CD14-positive monocyte (primary cell): ENCODE results near the gene OR52B6. TPM values are rescaled to one million over a fixed set of nuclear protein-coding genes. Genes with fewer than 3 reads are reported as not detected.

Experiments
- DNase-seq, 3 donors: peaks; one replicate each; pipeline ENCODE4 v3.0.0-alpha.2; 2011 to 2022
- H2AFZ ChIP-seq: 2 replicates; pipeline ENCODE4 v1.6.0; 2012; ENCODE audit warnings: mild to moderate bottlenecking, low read depth, low read length, inconsistent platforms; ENCODE audit not compliant: insufficient read depth, poor library complexity, severe bottlenecking
- H3K27ac ChIP-seq, 2 donors: 1 replicate in 1 of 2; 2 replicates in 1 of 2; pipeline ENCODE4 v1.5.1; 2012 to 2013; ENCODE audit warnings: low read length in 2 of 2, control low read depth in 1 of 2, inconsistent platforms in 1 of 2, low read depth in 1 of 2, mild to moderate bottlenecking in 1 of 2
- H3K27me3 ChIP-seq, 2 donors: one replicate each; pipeline versions ENCODE4 v1.6.0 to v1.6.1; 2011 to 2013; ENCODE audit warnings: low read length in 2 of 2; ENCODE audit not compliant: control insufficient read depth in 2 of 2, insufficient read depth in 2 of 2
- H3K36me3 ChIP-seq, 2 donors: replicated peaks in 1 of 2; 1 replicate in 1 of 2; 2 replicates in 1 of 2; pipeline versions ENCODE4 v1.5.1 to v1.6.1; 2012 to 2013; ENCODE audit warnings: low read length in 2 of 2, control low read depth in 1 of 2, inconsistent platforms in 1 of 2, mild to moderate bottlenecking in 1 of 2; ENCODE audit not compliant: insufficient read depth in 2 of 2, control insufficient read depth in 1 of 2
- H3K4me1 ChIP-seq, 2 donors: 1 replicate in 1 of 2; 2 replicates in 1 of 2; pipeline versions ENCODE4 v1.5.1 to v1.6.1; 2012 to 2013; ENCODE audit warnings: low read length in 2 of 2, control low read depth in 1 of 2, inconsistent platforms in 1 of 2, mild to moderate bottlenecking in 1 of 2, moderate library complexity in 1 of 2; ENCODE audit not compliant: insufficient read depth in 2 of 2, control insufficient read depth in 1 of 2
- H3K4me2 ChIP-seq: replicated peaks from 2 replicates; pipeline ENCODE3; 2012; ENCODE audit warnings: low read length, moderate library complexity, mild to moderate bottlenecking; ENCODE audit not compliant: poor library complexity, severe bottlenecking; ENCODE audit errors: extremely low read depth
- H3K4me3 ChIP-seq, 3 experiments: fragments of 200-600 bp in 1 of 3; sonication (generic) in 1 of 3; replicated peaks in 1 of 3; 1 replicate in 2 of 3; 2 replicates in 1 of 3; pipeline ENCODE4 v1.5.1; 2011 to 2013; ENCODE audit warnings: low read length in 3 of 3, mild to moderate bottlenecking in 3 of 3, control low read depth in 2 of 3, low read depth in 2 of 3, inconsistent platforms in 1 of 3, moderate library complexity in 1 of 3
- H3K79me2 ChIP-seq: 2 replicates; pipeline ENCODE4 v1.6.0; 2012; ENCODE audit warnings: mild to moderate bottlenecking, control low read depth, inconsistent platforms, low read length, moderate library complexity; ENCODE audit not compliant: insufficient read depth
- H3K9ac ChIP-seq: 2 replicates; pipeline ENCODE4 v1.6.0; 2017; ENCODE audit warnings: low read length, mild to moderate bottlenecking; ENCODE audit not compliant: insufficient read depth, poor library complexity, severe bottlenecking
- H3K9me3 ChIP-seq, 2 donors: replicated peaks in 1 of 2; 1 replicate in 1 of 2; 2 replicates in 1 of 2; pipeline versions ENCODE4 v1.5.1 to v1.6.1; 2012 to 2013; ENCODE audit warnings: low read length in 2 of 2, control low read depth in 1 of 2; ENCODE audit not compliant: control insufficient read depth in 1 of 2, insufficient read depth in 1 of 2
- H4K20me1 ChIP-seq: 2 replicates; pipeline ENCODE4 v1.6.0; 2012; ENCODE audit warnings: mild to moderate bottlenecking, low read length, control low read depth, moderate library complexity; ENCODE audit not compliant: insufficient read depth
- H3K27ac Mint-ChIP-seq, 7 donors: one replicate each; pipeline ENCODE4 v1.8.0; 2020; ENCODE audit warnings: mild to moderate bottlenecking in 7 of 7, mixed read lengths in 7 of 7, moderate library complexity in 6 of 7, inconsistent platforms in 2 of 7
- H3K27me3 Mint-ChIP-seq, 3 donors: one replicate each; pipeline ENCODE4 v1.8.0; 2021 to 2022; ENCODE audit warnings: low read depth in 3 of 3, mild to moderate bottlenecking in 3 of 3, mixed read lengths in 3 of 3, moderate library complexity in 3 of 3, inconsistent platforms in 1 of 3
- H3K36me3 Mint-ChIP-seq, 2 donors: one replicate each; pipeline ENCODE4 v1.8.0; 2020; ENCODE audit warnings: mixed read lengths in 2 of 2, inconsistent platforms in 1 of 2, mild to moderate bottlenecking in 1 of 2
- H3K4me1 Mint-ChIP-seq: one replicate; pipeline ENCODE4 v1.8.0; 2020; ENCODE audit warnings: mild to moderate bottlenecking, mixed read lengths
- H3K4me3 Mint-ChIP-seq, 2 donors: one replicate each; pipeline ENCODE4 v1.8.0; 2020; ENCODE audit warnings: mild to moderate bottlenecking in 2 of 2, mixed read lengths in 2 of 2, moderate library complexity in 1 of 2
- H3K9me3 Mint-ChIP-seq, 7 donors: one replicate each; pipeline ENCODE4 v1.8.0; 2020 to 2022; ENCODE audit warnings: mixed read lengths in 7 of 7, mild to moderate bottlenecking in 6 of 7, moderate library complexity in 6 of 7, inconsistent platforms in 2 of 7
- CTCF ChIP-seq: fragments of 200-600 bp; IDR thresholded peaks from one replicate; pipeline ENCODE4 v1.8.0; 2022; ENCODE audit warnings: antibody characterized with exemption, mild to moderate bottlenecking
- WGBS: methylation state at CpG from one replicate; pipeline ENCODE4 v1.1.5; 2013; ENCODE audit warnings: missing lambda C conversion rate; ENCODE audit not compliant: insufficient coverage; 5-methylcytosine and 5-hydroxymethylcytosine counted together
- intact Hi-C, 2 donors: fragments of 100-400 bp; cut with micrococcal nuclease; formaldehyde crosslinking; loops; one replicate each; pipeline versions ENCODE4 v1.15.0 to v1.15.1; 2023
- polyA plus RNA-seq, 3 donors: library from polyadenylated mRNA; depleted of rRNA in 1 of 3; unstranded in 2 of 3; stranded (reverse) in 1 of 3; fragments of 300-500 nt in 2 of 3; fragments of >200 nt in 1 of 3; fragmentation: Illumina TruSeq in 2 of 3; gene quantifications; 1 replicate in 2 of 3; 2 replicates in 1 of 3; pipeline ENCODE4 v1.2.3, GENCODE V29; 2012 to 2021

The OR52B6 gene
- polyA plus RNA-seq, 3 donors = not detected

- H3K9me3 ChIP-seq = no peaks in the 10 kb centered on the region
- Mint-ChIP-seq H3K36me3 (no peaks in the 10 kb centered on the region), H3K27me3 (peaks cover 0 to 4% (median 0%) of the 10 kb centered on the region in 3 donors), H3K4me3 (no peak overlapping the region), H3K9me3 (peaks cover 0 to 9% (median 2%) of the 10 kb centered on the region in 7 donors), H3K27ac (no peak overlapping the region), H3K4me1 (peaks cover 6% of the 10 kb centered on the region)
- no peaks in the 10 kb centered on the region for H4K20me1 ChIP-seq
- H3K4me1 ChIP-seq = peaks cover 0 to 2% of the 10 kb centered on the region in 2 donors
- no peaks in the 10 kb centered on the region for H3K79me2 ChIP-seq
- intact Hi-C loops = no loop called here
- no peak for DNase-seq
- H3K4me2 ChIP-seq = no peak overlapping the region
- H3K4me3 ChIP-seq = no peak overlapping the region
- no peak for TF ChIP-seq CTCF
- no peaks in the 10 kb centered on the region for H3K27me3 ChIP-seq
- no peak overlapping the region for H2AFZ ChIP-seq
- 92% methylated on average over 1 of the region's 3 CpGs for WGBS
- H3K9ac ChIP-seq = no peak overlapping the region
- H3K36me3 ChIP-seq = no peaks in the 10 kb centered on the region
- no peak overlapping the region for H3K27ac ChIP-seq
Measured at GRCh38 chr11:5591613-5592012, 10.9 kb downstream of the OR52B6 start.

GRCh38 chr11:5592615-5593014 lies 11.9 kb downstream of the OR52B6 start:
- no peak for DNase-seq
- TF ChIP-seq CTCF = no peak
- no peak overlapping the region for H2AFZ ChIP-seq
- H3K4me1 ChIP-seq = peaks cover 0 to 7% of the 10 kb centered on the region in 2 donors
- H4K20me1 ChIP-seq = no peaks in the 10 kb centered on the region
- no peaks in the 10 kb centered on the region for H3K79me2 ChIP-seq
- H3K9me3 ChIP-seq = no peaks in the 10 kb centered on the region
- no peak overlapping the region for H3K4me2 ChIP-seq
- H3K36me3 Mint-ChIP-seq = no peaks in the 10 kb centered on the region
- intact Hi-C loops = no loop called here
- H3K9ac ChIP-seq = no peak overlapping the region
- no peak overlapping the region for H3K4me3 Mint-ChIP-seq
- no peaks in the 10 kb centered on the region for H3K36me3 ChIP-seq
- H3K27me3 ChIP-seq = no peaks in the 10 kb centered on the region
- H3K4me1 Mint-ChIP-seq = peaks cover 15% of the 10 kb centered on the region
- peaks cover 0 to 9% (median 2%) of the 10 kb centered on the region in 7 donors for H3K9me3 Mint-ChIP-seq
- 100% methylated on average over 1 of the region's 5 CpGs for WGBS
- no peak overlapping the region for H3K27ac ChIP-seq
- peaks cover 0 to 2% (median 0%) of the 10 kb centered on the region in 3 donors for H3K27me3 Mint-ChIP-seq
- H3K27ac Mint-ChIP-seq = peak overlapping the region in 1 of 7 donors; percentile 26
- H3K4me3 ChIP-seq = no peak overlapping the region
